Ecto neural progenitor cell (in vitro differentiated cells): ENCODE results near the gene RERE.

Experiments used
- DNase-seq: peaks from one replicate; pipeline ENCODE4 v3.0.0-alpha.2; 2018; ENCODE audit warnings: low spot score

RERE gene

DNA sequence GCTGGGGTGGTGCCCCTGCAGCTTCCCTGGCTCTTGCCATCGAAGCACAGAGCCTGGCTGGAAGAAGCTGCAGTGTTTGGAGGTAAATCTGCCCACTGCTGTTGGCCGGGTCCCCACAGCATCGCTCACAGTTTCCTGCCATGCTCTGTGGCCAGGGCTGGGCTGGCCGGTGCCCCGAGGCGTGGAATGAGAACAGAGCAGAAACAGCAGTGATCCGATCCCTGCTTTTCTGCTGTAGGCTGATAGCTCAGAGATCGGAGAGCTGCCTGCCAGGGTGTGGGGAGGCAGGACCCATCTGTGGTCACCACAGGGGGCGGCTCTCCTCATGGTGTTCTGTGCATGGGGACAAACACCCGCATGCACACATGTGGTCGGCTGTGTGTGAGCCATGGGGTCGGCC lies 488.0 kb downstream of the RERE start:
- peak; percentile 39 for DNase-seq

DNA sequence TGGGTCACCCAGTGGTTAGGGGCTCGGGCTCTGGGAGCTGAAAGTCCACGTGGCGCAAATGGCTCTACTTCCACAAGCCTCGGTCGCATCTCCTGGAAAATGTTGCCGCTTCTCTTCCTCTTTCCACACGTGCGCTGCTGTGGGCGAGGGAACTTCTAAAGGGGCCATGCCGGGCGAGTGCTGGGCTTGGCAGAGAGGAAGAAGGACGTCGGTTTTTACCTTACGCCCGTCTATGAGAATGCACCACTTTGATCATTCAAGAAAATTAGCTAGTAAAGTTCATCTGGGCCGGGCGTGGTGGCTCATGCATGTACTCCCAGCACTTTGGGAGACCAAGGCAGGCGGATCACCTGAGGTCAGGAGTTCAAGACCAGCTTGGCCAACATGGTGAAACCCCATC lies 489.2 kb downstream of the RERE start:
- DNase-seq: no peak

DNA sequence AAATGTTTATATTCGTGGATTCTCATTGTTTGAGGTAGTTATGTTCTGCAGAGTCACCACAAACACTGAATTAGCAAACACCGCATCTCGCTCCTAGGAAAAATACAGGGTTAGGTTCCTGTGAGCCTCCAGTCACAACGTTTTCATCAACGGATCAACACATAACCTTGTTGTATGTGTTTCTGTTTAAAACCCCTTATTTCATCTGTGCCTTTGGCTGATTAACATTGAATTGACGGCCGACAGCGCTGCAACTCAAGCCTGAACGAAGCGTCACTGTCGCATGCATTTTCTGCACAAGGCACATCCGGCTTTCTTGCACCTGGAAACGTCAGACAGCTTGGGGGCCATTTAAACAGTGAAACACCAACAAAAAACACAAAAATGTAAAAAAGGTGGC lies 491.2 kb downstream of the RERE start:
- no peak for DNase-seq

DNA sequence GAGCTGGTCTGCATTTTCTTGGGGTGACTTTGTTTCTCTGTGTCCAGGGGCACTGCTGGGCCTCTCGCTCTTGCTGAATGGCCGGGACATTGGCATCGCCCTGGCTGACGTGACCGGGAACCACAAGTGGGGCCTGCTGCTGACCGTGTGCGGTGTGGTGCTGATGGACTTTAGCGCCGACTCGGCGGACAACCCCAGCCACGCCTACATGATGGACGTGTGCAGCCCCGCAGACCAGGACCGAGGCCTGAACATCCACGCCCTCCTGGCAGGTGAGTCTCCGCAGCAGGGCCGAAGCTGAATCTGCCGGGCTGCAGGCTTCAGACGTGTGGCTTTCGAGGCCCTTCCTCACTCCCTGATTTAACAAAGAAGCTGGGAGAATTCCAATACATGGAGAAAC lies 491.7 kb downstream of the RERE start:
- DNase-seq: no peak

DNA sequence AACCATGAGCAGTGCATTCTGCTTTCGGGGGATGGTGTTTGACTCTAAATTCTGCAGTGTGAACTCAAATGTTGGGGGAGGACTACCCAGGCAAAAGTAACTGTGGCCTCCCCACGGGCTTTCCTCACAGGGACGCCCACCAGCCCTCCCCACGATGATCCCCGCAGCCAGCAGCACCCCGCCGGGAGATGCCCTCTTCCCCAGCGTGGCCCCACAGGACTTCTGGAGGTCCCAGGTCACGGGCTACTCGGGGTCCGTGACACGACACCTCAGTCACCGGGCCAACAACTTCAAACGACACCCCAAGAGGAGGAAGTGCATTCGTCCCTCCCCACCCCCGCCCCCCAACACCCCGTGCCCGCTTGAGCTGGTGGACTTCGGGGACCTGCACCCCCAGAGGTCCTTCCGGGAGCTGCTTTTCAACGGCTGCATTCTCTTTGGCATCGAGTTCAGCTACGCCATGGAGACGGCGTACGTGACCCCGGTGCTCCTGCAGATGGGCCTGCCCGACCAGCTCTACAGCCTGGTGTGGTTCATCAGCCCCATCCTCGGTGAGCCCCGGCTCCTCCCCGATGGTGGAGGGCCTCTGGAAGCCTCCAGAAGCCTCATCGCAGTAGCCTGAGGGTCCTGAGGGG lies 493.1 kb downstream of the RERE start:
- no peak for DNase-seq

DNA sequence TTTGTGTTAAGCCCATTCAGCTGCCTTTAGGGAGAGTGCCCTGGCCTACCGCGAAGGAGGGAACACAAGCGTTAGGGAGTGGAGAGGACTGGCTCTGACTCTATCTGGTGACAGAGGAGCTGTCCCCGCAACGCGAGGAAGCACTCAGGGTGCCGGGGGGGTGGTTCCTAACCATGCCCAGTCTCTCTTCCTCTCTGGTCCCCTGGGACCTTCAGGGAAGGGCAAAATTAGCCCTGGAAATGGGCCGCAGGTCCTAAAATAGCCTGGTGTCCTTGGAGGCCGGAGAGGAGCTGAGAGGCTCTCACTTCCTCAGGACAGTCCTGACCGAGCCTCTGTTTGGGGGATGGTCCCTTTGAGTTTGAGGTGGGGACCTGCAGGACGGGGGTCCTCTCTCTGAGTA lies 493.7 kb downstream of the RERE start:
- DNase-seq: no peak

DNA sequence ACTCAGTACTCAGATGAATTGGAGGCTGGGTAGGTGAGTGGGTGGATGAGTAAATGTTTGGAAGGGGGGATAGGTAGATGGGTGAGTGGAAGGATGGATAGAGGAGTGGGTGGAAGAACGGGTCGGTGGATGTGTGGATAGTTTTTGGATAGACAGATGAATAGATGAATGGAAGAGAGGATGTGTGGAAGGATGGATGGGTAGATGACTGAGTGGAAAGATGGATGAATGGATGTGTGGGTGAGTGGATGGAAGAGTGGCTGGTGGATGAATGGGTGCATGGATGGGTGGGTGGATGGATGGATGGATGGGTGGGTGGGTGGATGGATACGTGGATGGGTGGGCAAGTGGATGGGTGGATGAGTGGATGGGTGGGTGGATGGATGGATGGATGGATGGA lies 495.8 kb downstream of the RERE start:
- DNase-seq: no peak

DNA sequence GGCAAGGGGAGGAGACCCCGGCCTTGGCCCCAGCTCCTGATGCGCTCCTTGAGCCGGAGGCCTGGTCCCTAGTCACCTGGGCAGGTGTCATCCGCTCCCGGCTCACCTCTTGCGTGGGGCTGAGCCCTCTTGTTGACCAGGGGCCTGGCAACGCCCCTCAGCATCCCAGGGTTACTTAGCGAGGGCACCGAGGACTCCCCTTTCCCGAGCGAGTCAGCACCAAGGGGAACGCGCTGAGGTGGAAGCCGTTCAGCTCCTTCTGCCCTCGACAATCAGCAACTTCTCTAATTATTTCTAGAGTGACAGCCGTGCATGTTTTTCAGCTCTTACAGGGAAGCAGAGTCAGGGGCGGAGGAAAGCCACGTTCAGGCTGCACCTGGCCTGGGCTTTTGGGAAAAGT lies 499.0 kb downstream of the RERE start:
- no peak for DNase-seq

DNA sequence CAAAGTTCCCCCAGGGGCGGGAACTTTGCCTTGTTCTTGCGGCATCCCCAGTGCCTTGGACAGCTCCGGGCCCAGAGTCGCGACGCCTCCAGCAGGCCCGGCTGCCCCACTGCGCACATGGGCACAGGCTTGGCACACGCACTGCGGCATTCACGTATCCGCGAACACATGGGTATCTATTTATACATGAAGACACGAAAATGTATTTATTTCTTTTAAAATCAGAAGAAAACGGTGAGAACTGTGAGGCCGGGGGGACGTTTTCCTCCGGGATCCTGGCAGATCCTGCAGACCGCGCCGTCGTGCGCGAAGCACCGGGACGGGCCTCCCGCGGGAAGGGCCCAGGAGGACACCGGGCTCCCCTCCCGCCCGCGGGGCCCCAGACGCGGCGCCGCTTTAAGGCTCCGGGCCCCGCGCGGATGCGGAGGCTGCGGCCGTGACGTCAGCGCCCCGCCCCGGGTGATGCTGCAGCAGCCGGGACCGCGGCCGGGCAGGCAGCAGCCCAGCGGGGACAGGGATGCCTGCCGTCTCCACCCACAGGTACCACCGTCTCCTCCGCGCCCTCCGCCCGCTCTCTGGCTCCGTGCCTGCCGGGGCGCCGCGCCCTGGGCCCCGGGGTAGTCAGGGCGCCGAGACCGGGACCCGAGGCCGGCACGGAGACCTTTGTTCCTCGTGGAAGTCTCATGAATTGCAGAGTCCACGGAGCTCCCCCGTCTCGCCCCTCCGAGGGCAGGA lies 499.6 kb downstream of the RERE start, which contains the start of gene SLC45A1:
TSS of gene SLC45A1 (plus strand) at position 468 of the 735 bp plus-strand sequence. CDS start 6,216 bp downstream, outside the sequence.
- DNase-seq: peak; percentile 81

DNA sequence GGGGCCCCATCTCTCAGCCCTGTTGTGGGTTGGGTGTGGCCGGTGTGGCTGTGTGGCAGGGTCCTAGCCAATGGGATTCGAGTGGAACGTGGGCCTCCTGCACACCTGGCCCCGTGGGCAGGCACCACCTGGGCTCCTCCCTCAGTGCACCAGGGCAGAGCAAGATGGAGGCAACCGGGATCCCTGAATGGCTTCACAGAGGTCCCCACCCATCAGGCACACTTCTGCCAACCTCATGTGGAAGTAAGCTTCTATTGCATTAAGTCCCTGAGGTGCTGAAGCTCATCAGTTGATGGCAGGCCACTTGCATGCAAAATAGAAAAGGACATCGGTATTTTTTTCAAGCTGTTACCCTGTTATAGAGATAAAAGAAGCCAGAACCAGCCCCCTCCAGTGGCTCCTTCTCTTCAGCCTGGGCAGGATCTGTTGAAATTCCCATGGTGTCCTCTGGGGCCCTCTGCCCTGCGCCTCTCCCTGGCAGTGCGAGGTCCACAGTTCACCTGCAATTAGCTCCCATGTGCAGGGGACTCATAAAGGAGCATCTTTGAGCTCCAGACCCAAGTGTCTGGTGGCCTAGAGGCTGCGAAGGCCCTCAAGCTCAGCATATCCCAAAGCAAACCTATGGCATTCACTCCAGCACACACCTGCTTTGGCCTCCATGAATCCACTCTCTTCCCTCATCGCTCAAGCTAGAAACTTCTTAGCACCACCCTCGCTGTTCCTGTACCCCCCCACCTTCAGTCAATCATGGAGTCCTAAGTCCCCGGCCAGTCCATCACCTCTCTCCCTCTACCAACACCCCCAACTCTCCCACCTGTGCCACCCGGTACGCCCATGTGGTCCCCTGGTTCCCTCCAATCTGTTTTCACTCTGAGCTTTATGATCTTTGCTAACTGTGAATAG lies 501.6 kb downstream of the RERE start:
- DNase-seq: no peak

DNA sequence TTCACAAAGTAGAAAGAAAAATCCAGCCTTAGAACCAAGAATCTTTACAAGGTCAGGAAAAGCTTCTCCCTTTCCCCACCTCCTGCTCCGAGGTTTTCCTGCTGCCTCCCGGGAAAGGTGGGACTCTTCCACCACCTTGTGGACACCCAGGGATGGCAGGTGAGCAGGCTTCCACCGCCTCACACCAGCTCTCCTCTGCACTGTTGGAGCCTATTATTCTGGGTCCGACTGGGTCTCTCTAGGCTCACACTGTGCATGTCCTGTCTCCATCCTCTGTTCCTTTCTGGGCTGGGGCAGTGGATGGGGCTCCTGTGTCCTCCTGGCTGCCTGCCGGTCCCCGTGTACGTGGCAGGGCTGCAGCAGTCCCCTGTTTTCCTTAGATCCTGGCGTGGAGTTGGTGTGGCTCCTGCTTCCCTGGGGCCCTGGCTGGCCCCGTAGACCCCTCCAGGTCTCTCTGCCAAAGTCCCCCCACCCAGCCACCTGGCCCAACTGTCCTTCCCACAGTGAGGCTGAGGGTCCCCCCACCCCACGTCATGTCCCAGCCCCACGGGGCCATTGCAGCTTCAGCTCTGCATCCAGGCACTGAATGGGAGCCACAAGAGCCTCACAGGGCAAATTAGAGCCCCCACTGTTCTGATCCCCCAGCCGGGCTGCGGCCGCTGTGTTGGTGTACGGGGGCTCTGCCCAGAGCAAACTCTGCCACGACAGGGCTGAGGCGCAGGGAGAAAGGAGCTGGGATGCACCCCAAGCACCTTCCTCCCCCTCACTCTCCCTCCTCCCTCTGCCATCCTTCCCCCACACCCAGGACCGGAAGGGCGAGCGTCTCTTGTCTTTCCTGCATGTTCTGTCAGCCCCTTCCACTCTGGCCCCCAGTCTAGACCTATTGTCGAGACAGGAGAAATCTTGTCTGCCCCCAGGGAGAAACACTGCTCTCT lies 502.8 kb downstream of the RERE start:
- peak; percentile 81 for DNase-seq

DNA sequence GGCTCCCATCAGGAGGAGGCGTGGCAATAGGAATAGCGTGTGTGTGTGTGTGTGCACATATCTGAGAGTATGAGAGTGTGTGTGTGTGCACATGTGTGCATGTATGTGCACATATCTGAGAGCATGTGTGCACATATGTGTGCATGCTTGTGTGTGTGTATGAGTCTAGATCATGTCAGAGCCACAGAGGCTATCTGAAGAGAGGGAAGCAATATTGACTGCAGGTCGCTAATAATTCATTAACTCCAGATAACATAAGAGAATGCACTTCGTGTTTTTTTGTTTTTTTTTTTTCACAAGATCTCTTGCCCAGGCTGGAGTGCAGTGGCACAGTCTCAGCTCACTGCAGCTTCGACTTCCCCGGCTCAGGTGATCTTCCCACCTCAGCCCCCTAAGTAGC lies 504.2 kb downstream of the RERE start:
- DNase-seq: no peak

DNA sequence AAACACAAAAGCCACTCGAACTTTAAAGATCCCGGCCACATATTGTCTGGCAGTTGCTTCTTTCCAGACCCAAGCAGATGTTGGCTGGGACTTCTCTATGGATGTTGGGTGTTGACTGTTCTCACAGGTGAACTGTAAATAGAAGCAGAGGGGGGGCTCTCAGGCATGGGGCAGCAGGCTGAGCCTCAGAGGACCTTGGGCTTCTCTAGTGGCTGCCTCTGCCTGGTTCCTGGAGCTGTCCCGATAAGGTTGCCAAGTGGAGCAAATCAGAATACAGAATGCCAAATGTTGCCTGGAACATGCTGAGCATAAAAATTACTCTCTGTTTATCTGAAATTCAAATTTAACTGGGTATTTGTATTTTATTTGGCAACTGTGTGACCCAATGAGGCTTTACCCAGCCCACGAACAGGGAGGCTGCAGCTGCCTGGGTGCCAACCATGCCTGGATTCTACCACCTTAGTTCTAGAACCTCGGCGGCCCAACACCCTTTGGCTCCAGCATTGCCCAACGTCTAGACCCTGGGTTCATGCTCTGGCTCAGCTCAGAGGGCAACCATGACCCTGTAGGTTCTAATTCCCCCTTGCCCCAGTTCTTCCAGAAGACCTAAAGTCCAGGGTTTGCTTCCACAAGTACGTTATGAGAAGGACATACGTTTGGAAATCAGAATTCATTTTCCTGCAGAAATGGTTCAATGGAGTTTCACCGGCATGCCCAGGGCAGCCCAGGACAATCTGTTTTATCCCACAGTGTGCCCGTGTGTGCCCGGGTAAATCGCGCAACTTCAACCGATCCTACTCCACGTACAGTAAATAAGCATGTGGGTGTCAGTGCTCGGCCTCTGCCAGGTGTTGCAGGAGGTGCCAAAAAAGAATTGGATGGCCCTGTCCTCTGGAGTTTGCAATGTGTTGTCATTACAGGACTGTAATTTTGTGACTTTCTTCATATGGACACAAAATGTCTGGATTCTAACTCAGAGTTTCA lies 504.9 kb downstream of the RERE start:
- no peak for DNase-seq

DNA sequence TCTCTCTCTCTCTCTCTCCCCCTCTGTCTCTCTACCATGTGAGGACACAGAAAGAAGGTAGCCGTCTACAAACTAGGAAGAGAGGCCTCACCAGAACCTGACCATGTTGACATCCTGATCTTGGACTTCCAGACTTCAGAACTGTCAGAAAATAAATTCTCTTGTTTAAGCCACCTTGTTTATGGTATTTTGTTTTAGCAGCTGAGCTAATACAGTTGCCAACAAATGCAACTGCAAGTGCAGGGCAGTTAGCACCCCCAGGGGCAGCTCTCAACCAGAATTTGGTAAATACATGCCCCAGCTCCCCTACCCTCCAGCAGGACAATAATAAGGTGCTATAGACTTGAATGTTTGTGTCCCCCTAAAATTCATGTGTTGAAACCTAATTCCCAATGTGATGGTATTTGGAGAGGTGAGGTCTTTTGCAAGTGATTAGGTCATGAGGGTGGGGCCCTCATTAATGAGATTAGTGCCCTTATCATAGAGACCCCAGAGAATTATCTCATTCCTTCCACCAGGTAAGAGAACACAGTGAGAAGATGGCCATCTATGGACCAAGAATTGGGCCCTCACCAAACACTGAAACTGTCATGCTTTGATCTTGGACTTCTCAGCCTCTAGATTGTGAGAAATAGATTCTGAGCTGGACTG lies 506.2 kb downstream of the RERE start:
- no peak for DNase-seq

DNA sequence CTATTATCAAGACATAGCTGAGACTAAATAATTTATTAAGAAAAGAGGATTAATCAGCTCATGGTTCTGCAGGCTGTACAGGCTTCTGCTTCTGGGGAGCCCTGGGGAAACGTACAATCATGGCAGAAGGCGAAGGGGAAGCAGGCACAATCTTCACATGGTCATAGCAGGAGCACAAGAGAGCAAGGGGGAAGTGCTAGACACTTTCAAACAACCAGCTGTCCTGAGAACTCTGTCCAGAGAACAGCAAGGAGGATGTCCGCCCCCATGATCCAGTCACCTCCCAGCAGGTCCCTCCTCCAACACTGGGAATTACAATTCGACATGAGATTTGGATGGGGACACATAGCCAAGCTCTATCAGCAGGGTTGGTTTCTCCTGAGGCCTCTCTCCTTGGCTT lies 509.8 kb downstream of the RERE start:
- no peak for DNase-seq

DNA sequence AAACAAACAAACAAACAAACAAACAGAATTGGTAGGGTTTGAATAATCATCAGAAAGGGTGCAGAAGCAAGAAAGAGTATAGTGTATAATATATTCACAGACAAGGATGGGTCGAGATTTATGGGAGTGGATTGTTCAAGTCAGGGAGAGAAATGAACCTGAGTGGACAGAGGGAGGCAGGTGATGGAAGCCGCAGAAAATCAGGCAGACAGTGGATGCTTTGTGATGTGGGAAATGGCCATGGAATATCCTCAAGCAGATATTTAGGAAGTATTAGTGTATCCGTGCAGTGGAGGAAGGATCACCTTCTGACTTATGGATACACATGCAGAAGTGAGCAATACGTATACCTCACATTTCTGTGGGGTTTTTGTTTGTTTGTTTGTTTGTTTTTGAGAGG lies 513.6 kb downstream of the RERE start:
- DNase-seq: no peak

DNA sequence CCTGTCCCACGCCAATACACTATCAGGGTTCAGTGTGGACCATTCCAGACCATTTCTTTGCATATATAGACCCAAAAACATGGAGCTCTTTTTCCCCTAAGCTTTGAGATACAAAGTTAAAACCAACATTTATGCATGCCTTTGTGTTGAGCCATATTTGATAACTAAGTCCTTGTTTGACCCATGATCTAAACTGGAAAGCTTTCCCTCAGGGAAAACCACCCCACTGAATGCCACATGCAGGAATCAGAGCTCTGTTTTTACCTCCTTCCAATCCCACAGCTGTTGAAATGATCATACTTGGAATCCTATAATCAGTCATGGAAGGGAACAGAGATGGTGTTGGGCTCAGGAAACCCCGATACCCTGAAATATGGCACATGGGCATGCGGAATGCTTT lies 514.3 kb downstream of the RERE start:
- DNase-seq: no peak
